CD4-positive, alpha-beta T cell treated with Interferon alpha-2 for 1 hour (primary cell): ENCODE results near the gene GRAP2.

ENCODE experiments used
- DNase-seq, 2 donors: peaks; one replicate each; pipeline ENCODE4 v3.0.0-alpha.2; 2020 to 2022

Gene GRAP2

GRCh38 chr22:39926753-39927152 is 25.9 kb downstream of the GRAP2 start:
- DNase-seq: no peak

- no peak for DNase-seq
These were observed 26.7 kb downstream of the GRAP2 start for GRCh38 chr22:39927544-39927943.

GRCh38 chr22:39928536-39929520 is 27.9 kb downstream of the GRAP2 start:
- DNase-seq: no peak

GRCh38 chr22:39931251-39931650 is 30.4 kb downstream of the GRAP2 start:
- DNase-seq: no peak

GRCh38 chr22:39932166-39932565 is 31.3 kb downstream of the GRAP2 start:
- no peak for DNase-seq

- peak; percentile 60 to 72 for DNase-seq
These were observed 32.2 kb downstream of the GRAP2 start for GRCh38 chr22:39932918-39933649.

- no peak for DNase-seq
These were observed 32.9 kb downstream of the GRAP2 start for GRCh38 chr22:39933741-39934140.

GRCh38 chr22:39935116-39935515 is 34.2 kb downstream of the GRAP2 start:
- no peak for DNase-seq

GRCh38 chr22:39935612-39936011 is 34.7 kb downstream of the GRAP2 start:
- DNase-seq: no peak

GRCh38 chr22:39936523-39937145 is 35.8 kb downstream of the GRAP2 start:
- DNase-seq: no peak

- peak in 1 of 2 donors; percentile 46 for DNase-seq
These were observed 37.0 kb downstream of the GRAP2 start for GRCh38 chr22:39937906-39938305.

- DNase-seq: no peak
These were observed 37.7 kb downstream of the GRAP2 start for GRCh38 chr22:39938509-39939111.

GRCh38 chr22:39939830-39940229 is 38.9 kb downstream of the GRAP2 start:
- DNase-seq: no peak

GRCh38 chr22:39940757-39941305 is 39.9 kb downstream of the GRAP2 start:
- peak; percentile 48 to 76 for DNase-seq

- no peak for DNase-seq
These were observed 40.7 kb downstream of the GRAP2 start for GRCh38 chr22:39941601-39942000.

GRCh38 chr22:39942439-39943230 is 41.8 kb downstream of the GRAP2 start:
- no peak for DNase-seq

- DNase-seq: peak in 1 of 2 donors; percentile 49
These were observed 42.5 kb downstream of the GRAP2 start for GRCh38 chr22:39943337-39943736.

GRCh38 chr22:39943953-39944872 is 43.3 kb downstream of the GRAP2 start:
- DNase-seq: no peak

GRCh38 chr22:39946126-39946502 is 45.2 kb downstream of the GRAP2 start:
- no peak for DNase-seq

- DNase-seq: no peak
These were observed 45.8 kb downstream of the GRAP2 start for GRCh38 chr22:39946503-39947219.
